Head of caudate nucleus (tissue), 42 donors: ENCODE data around the gene RHBDD1.
A peak's percentile ranks its signal among the peaks of the same experiment; 100 is the strongest.

Source experiments
- DNase-seq, 42 donors: peaks; one replicate each; pipeline versions ENCODE4 v3.0.0 to v3.0.0-alpha.2; 2020 to 2021; ENCODE audit warnings: mixed read lengths in 7 of 42
- intact Hi-C: fragments of 100-400 bp; cut with DNase I; formaldehyde crosslinking; loops from one replicate; pipeline ENCODE4 v1.15.0; 2022

The RHBDD1 gene, protein sequence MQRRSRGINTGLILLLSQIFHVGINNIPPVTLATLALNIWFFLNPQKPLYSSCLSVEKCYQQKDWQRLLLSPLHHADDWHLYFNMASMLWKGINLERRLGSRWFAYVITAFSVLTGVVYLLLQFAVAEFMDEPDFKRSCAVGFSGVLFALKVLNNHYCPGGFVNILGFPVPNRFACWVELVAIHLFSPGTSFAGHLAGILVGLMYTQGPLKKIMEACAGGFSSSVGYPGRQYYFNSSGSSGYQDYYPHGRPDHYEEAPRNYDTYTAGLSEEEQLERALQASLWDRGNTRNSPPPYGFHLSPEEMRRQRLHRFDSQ

DNA sequence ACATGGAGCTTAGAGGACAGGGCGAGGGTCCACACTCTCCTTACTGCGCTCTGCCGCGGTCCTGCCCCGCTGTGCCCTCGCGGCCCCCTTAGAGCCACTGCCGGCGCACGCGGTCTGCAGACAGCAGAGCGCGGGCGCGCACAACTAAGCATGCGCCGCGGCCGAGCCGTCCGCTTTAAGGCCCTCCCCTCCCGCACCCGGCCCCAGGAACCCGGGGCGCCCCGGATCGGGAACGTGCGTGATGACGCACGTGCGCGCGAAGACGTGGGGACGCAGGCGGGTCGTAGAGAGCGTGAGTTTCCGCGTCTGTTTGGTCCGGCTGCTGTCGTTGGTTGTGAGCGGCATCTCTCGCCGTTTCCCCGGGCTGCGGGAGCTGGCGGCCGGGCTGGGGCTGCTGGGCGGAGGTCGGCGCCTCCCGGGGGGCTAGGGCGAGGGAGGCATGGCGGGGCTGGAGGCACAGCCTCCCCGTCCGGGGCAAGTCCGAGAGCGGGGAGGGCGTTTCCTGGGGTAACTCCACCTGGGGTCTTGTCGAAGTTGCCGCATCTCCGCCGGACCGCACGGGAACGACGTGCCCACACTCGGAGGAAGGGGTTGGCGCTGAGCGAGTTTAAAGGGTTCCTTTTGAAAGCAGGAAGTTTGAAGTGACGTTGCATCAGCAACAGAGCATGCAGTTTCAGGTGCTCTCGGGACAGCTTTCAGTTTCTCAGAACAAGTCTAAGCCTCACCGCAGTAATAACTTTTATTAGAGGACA lies at the start of gene RHBDD1:
Gene RHBDD1 (plus strand): TSS at position 259 of the 752 bp plus-strand sequence. CDS start 28,640 bp downstream, outside the sequence.
- peak; percentile 80 to 98 (median 95) for DNase-seq
- intact Hi-C loops = no loop called here

DNA sequence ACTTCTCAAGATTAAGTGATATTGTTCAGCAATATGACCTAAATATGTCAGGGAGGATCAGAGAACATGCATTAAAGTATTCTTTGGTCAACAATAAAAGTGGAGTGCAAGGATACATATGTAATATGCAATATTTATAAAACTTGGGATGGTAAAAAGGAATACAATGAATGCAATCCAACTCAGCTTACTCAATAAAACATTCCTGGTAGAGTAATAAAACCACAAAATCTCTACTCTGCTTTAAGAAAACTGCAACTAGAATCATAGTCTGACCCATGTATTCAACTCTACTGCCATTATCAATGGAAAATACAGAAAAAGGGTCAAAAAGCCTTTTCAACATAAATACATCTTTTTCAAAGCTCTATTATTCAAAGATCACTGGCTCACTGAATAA lies 47.8 kb upstream of the RHBDD1 start:
- DNase-seq = no peak
- intact Hi-C loops = no loop called here

DNA sequence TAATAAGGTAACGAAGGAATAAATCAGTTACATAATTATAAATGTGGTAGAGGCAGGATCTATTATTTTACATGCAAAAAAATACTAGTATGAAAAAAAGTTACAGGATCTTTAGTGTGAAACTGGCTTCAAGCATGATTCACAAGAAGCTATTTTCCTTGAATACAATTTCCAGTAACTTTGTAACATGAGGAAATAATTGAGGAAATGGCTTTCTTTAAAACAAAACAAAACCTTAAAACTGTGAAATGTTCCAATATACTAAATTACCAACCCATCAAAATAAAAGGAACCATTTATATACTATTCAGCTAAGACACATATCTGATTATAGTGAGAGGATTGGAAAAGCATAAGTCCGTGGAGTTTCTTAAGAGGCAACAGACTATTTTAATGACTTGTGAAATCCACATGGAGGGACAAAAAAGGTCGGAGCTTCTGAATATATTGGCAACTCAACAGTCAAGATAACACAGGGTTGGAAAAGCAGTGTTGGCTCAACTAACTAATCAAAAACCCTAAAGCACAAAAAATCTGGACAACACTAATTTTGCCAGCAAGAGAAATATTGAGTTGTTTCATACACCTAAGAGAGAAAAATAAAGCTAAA lies 46.9 kb upstream of the RHBDD1 start:
- DNase-seq = no peak
- intact Hi-C loops = no loop called here

DNA sequence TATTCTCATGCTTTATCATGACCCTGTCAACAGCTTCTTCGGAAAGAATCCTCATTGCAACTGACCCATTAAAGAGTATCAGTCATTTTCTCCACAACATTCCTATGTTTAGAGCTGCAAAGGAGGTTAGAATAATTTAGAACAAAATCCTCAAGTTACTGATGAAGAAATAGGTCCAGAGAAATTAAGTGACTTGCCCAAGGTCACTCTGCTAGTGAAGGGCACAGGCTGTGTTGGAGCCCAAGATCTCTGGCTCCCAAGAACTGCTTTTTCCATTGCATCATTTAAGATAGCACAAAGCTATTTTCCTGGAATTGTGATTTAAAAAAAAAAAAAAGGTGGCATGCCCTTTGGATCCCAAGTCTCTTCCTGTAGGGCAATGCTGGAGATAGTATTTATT lies 45.8 kb upstream of the RHBDD1 start:
- intact Hi-C loops = loop anchor here (10.0 kb wide), 2 partner anchors 575 to 755 kb away; no protein-coding TSS in a partner anchor
- DNase-seq = no peak

DNA sequence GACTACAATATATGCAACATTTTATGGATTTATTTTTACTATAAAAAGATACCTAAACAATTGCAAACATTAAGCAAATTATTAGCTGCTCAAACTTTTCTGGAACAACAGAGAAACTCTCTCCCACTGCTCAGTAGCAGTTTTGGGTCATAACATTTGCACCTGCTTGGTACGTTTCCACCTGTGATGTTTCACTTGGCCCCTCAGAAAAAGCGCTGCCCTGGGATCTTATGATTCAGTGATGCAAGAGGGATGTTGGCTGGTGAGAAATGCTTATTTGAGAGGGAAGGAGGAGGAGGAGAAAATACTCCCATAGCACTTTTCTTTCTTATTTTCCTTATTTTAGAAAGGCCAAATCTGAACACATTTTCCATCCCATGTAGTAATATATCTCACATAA lies 45.4 kb upstream of the RHBDD1 start:
- intact Hi-C loops = loop anchor here (10.0 kb wide), 2 partner anchors 576 to 756 kb away; no protein-coding TSS in a partner anchor
- no peak for DNase-seq

DNA sequence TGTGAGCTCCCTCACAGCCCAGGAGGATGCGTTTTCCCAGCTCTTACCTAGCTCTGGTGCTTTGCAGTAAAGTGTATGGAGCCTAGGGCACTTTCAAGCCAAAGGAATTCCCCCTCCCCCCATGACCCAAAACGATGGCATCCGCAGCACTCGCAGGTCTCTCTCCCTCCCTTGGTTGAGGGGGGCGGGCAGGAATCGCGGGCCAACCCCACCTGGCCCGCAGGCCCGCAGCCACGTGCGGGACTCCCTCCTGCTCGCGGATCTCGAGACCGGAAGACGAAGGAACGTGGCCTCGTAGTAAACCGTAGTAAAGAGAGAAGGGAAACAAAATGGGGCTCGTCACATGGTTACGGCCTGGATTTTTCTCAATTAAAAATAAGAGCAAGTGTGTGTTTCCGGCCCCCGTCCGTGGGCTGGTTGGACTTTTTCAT lies 44.8 kb upstream of the RHBDD1 start:
- intact Hi-C loops = loop anchor here (10.0 kb wide), 2 partner anchors 576 to 756 kb away; no protein-coding TSS in a partner anchor
- peak in 5 of 42 donors; percentile 29 to 80 (median 53) for DNase-seq

DNA sequence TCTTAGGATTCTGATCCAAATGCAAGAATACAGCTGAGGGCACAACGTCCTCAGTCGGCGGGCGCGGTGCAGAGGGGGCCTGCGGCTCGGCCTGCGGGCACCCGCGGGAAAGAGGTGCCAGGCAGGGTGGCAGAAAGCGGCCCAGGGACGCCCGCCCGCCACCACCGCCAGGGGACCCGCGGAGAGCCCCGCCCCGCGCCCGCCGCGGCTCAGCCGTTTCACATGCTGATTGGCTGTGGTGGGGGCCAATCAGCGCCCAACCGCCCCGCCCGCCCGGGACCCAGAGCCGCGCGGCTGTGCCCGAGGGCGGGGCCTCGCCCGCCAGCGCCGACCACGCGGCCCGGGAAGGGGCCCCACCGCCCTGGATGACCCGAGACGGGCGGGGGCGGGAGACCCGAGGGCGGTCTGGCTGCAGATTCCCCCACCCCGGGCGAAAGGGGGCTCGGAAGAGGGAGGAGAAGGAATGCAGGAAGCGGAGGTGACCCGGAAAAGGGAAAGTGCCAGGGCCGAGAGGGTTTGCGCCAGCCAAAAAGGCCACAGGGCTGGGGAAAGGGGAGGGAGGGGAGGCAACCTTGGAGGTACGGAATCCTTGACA lies 44.3 kb upstream of the RHBDD1 start:
- DNase-seq = peak; percentile 78 to 98 (median 95)
- intact Hi-C loops = loop anchor here (10.0 kb wide), 2 partner anchors 577 to 757 kb away; no protein-coding TSS in a partner anchor

DNA sequence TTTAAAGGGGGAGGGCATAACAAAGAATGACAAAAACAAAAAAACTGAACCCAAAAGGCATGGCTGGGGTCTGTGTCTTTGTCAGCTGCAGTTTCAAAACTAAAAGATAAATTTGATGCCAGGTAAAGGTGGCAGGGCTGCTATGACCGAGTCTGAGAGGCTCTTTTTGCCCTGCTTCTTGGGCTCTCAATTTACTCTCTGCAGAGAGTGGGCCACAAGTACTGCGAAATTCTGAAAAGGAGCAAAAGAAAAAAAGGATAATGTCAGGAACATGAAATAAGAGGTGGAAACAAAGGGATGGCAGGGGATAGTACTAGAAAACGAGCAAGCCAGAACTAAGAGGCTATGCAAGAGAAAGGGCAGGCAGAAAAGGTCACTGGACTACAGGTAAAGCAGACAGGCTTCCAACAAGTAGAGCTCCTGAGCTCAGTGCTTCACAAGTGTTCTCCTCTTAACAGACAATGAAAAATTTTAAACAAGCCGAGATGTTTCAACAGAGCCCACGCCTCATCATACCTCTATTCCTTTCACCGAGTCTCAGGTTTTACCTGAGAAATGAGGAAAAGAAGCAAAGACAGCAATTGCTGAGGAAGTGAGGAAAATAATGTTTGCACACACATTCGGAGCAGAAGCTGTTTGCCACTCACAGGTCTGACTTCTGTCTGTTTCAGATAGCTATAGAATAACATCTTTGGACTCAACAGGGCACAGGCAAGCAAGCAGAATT lies 43.5 kb upstream of the RHBDD1 start:
- DNase-seq = peak in 5 of 42 donors; percentile 2 to 10 (median 7)
- intact Hi-C loops = loop anchor here (10.0 kb wide), 2 partner anchors 578 to 758 kb away; no protein-coding TSS in a partner anchor

DNA sequence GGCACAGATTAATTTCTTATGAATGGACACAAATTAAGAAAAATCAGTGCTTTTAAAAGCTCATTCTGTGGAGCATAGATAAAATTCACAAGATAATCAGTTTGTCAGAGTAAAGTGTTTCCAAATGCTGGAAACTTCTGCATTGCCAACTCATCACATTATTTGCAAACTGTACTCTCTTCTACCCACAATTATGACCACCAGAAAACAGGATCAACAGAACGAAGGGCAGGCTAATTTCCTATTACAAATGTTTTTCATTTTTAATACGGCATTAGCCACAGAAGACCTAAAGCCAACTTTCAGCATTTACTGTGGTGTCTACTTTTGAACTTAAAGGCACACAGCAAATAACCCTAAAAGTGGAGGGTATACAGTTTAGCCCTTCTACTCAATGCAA lies 42.2 kb upstream of the RHBDD1 start:
- intact Hi-C loops = loop anchor here (10.0 kb wide), 2 partner anchors 579 to 759 kb away; no protein-coding TSS in a partner anchor
- DNase-seq = no peak

DNA sequence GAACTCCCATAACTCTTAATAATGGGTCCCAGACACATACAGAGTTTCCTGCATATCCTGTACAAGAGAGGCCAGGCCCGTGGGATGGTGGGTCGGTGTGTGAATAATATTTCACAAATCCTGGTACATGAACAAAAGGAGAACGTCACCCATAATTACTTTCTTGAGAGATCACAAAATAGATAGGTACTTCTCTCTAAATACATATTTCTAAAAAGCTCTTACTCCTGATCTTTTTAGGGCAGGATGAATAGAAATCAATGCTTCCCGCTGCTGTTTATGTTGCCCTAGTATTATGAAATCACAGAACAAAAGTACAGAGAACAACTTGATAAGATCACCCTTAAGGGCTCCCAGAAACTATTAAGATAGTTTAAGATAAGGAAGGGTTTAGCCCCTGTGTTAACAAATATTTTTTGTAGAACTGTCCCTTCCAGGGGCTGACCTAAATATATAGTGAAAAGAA lies 41.6 kb upstream of the RHBDD1 start:
- DNase-seq = no peak
- intact Hi-C loops = loop anchor here (10.0 kb wide), 2 partner anchors 579 to 759 kb away; no protein-coding TSS in a partner anchor

DNA sequence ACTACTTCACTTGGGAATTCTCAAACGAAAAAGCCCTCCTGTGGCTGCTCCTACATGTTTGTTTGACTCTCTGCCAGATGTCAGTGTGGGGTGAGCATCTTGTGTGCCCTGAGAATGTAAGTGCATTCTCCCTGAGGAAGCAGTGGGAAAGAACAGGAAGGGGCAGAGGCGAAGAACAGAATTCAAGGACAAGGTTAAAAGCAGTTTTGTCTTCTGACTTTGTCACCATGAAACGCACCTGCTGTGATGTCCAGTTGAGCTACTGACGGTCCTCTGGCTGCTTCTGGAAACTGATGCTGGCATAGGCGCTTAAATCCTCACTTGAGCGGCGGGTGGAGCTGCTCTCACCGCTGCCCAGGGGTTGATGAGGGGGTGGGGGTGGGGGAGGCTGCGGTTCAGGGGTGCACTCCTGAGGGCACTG lies 41.1 kb upstream of the RHBDD1 start:
- intact Hi-C loops = loop anchor here (5.0 to 10.0 kb wide), 3 partner anchors 38 to 760 kb away; no protein-coding TSS in a partner anchor
- peak in 7 of 42 donors; percentile 4 to 40 (median 11) for DNase-seq

DNA sequence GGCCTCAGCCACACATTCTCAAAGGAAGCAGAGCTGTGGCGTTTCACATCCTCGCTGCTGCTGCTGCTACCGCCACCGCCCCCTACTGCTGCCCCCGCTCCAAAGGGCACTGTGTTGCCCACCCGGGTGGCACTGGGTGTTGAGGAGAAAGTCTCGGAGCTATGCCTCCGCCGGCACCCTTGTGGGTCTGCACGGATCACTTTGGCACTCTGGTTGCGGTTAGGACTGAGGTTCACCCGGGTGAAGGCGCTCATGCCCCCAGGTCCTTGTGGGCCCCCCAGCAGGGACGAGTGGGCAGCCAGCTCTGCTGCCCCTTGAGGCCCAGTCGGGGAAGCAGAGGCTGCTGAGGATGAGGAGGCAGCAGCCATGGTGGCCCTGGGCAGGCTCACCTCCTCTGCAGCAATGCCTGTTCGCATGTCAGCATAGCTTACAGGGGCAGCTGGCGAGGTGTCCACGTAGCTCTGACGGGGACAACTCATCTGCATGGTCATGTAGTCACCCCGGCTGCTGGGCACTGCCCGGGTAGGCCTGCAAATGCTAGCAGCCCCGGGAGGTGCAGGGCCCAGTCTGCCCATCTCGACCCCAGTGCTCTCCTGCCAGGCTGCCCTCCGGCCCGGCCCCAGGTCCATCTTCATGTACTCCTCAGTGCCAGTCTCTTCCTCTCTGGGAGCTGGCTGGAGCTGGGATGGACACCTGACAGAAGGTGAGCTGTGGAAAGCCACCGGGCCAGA lies 40.4 kb upstream of the RHBDD1 start:
- DNase-seq = peak in 11 of 42 donors; percentile 4 to 44 (median 18)

DNA sequence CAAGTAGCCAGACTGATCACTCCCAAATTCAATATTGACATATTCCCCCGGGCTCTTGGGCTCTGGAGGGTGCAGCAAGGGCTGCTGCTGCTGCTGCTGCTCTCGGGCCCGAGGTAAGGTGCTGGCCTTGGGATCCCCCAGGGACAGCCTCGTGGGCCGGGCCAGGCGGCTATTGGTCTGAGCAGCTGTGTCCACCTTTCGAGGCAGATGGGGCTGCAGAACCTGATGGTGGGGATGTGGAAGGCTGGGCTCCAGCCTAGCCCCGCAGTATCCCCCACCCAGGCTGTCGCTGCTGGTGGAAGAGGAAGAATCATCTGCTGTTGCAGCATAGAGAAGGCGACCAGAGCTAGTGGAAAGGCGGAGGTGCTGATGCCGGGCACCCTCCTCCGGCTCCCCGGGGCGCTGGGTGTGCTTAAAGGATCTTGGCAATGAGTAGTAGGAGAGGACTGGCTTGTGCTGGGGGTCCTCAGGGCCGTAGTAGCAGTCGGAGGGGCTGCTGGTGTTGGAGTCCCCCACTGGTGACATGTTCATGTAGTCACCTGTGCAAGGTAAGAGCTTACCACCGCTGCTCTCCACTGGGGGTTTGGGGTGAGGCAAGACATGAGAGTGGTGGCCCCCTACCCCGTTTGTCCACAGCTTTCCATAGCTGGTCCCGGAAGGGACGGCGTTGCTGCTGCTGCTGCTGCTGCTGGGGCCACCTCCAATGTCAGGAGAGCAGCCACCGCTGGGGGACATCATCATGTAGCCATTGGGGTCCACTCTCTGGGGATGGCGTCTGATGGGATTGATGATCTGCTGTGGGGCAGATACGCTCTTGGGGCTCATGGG lies 39.6 kb upstream of the RHBDD1 start:
- DNase-seq = peak in 3 of 42 donors; percentile 3 to 6 (median 5)
- intact Hi-C loops = loop anchor here (5.0 to 10.0 kb wide), 3 partner anchors 36 to 761 kb away; no protein-coding TSS in a partner anchor

More for the DNA sequence above, 40.4 kb upstream of the RHBDD1 start:
- intact Hi-C loops = loop anchor here (5.0 to 10.0 kb wide), 3 partner anchors 37 to 761 kb away; no protein-coding TSS in a partner anchor

DNA sequence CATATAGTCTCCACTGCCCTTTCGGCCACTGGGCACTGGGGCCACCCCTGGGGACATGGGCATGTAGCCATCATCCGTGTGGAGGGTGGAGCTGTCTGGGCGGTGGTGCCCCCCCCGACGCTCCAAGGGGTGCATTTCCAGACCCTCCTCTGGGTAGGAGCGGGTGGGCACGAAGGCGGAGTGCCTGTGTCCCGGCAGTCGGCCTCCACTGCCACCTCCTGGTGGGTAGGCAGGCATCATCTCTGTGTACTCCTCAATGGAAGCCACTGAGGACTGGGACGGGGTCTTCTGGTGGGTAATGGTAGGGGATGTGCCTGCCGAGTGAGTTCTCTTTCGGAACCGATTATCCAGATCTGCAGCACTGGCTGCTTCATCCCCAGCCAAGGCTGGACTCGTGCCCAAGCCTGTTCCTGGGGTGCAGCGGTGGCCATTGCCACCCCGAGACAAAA lies 39.0 kb upstream of the RHBDD1 start:
- intact Hi-C loops = loop anchor here (5.0 to 10.0 kb wide), 3 partner anchors 35 to 762 kb away; no protein-coding TSS in a partner anchor
- DNase-seq = peak in 27 of 42 donors; percentile 12 to 66 (median 44)

DNA sequence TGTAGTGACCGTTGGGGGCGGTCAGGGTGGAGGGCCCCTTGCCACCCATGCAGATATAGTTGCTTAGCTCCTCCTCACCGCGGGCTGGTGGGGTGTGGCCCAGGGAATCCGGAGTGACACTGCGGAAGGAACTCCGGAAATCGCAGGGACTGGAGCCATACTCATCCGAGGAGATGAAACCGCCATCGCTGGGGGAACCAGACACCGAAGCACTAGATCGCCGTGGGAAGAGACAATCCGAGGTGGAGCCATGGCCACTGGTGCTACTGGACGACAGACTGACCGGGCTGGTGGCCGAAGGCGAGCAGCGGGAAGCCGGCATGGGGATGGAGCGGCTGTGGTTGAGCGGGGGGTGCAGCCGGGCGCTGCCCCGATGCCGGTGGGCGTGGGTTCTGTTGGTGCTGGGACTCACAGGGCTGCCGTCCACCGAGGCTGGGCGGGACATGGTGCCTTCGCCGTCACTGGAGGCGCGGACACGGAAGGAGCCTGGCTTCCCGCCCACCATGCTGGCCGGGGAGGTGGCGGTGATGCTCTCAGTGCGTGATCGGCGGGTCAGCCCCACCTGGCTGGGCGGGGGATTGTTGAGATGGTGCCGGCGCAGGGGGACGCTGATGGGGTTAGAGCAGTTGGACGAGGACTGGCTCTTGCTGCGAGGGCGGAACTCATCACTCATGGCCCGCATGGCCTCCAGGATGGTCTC lies 38.4 kb upstream of the RHBDD1 start:
- intact Hi-C loops = loop anchor here (5.0 to 10.0 kb wide), 3 partner anchors 35 to 763 kb away; no protein-coding TSS in a partner anchor
- peak in 8 of 42 donors; percentile 3 to 19 (median 8) for DNase-seq
